ENCODE measurements around the gene TMEM205. TPM values are rescaled to one million over a fixed set of nuclear protein-coding genes. Genes with fewer than 3 reads are reported as not detected.

Gene TMEM205
- total and polyA plus RNA-seq, 2 of the 13 experiments (the other 11 are each of a cell fraction or from before 2014, with no cell fraction given), result 45.5 to 98.7 TPM

DNA sequence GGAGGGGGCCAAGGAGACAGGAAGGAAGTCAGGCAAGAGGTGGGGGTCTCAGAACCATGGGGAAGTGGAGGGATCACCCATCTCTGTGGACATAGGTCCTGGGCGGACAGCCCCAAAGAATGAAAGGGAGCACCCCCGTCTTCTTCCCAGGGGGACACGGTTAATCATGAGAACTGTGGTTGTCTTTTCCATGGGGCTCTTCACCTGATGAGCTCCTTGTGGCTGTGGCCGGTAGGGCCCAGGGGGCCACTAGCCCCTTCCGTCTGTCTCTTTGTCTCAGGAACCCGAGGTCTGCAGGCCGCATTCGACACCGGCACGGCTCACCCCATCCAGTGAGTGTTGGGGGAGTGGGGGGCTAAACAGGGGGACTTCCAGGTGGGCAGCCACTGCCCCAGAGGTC lies 17.8 kb upstream of the TMEM205 start:
- BruUV-seq (replicated peaks), result no TSS peak
- H3K79me2 ChIP-seq (ENCODE audit: insufficient read depth, low read length), result no peaks in the 10 kb centered on the region
- no peak overlapping the region for H3K27ac ChIP-seq (ENCODE audit: extremely low read length, insufficient read depth, low read length)
- no peak overlapping the region for H2AFZ ChIP-seq (ENCODE audit: low read length)
- H4K20me1 ChIP-seq (ENCODE audit: insufficient read depth, low read length), result no peaks in the 10 kb centered on the region
- no peaks in the 10 kb centered on the region for H3K27me3 ChIP-seq (ENCODE audit: control insufficient read depth in 1 of 2, insufficient read depth in 2 of 2, low read length in 2 of 2)
- DNase-seq (ENCODE audit: low spot score), result no peak
- H3K4me3 ChIP-seq (replicated peaks in 1 of 3; ENCODE audit: insufficient read depth in 1 of 3, low read depth in 2 of 3, low read length in 3 of 3), result no peak overlapping the region
- no peak overlapping the region for H3K9ac ChIP-seq (ENCODE audit: insufficient read depth, low read depth, low read length)
- no peak overlapping the region for H3K4me2 ChIP-seq (ENCODE audit: low read depth, low read length)
- CTCF ChIA-PET (ENCODE audit: low intra/inter-chr PET ratio, low total read pairs), result no interaction called here
- intact Hi-C loops (cut with micrococcal nuclease; ENCODE audit: unreplicated experiment) (no loop called here), in situ Hi-C loops (cut with HindIII; ENCODE audit: extremely low pct_ligation_motif_present, low pct_unique_long_range_greater_than_20kb) (no loop called here)
- 93% methylated on average over 7 of the region's 10 CpGs for WGBS (ENCODE audit: low lambda C conversion rate)
- H3K4me1 ChIP-seq (ENCODE audit: insufficient read depth, low read length), result 0 out of 2 replicates have a peak, but pooled peaks cover 4% of the 10 kb centered on the region
- TF ChIP-seq DNMT1 (CRISPR knock-in tag; IDR thresholded peaks at IDR 0.05) (no peak), HOXD1 (CRISPR knock-in tag; IDR thresholded peaks at IDR 0.05) (no peak), HOMEZ (CRISPR knock-in tag; IDR thresholded peaks at IDR 0.05; ENCODE audit: low read depth) (no peak)
- no peak for FAIRE-seq
- H3K9me3 ChIP-seq (ENCODE audit: low read length), result no peaks in the 10 kb centered on the region
- ATAC-seq, result no peak
- POLR2A ChIA-PET, result interaction anchor here (1.7 kb wide), 1 partner anchor 11 kb away, joined by 4 read pairs; no protein-coding TSS in a partner anchor
- H3K36me3 ChIP-seq (replicated peaks in 1 of 2; ENCODE audit: control insufficient read depth in 1 of 2, insufficient read depth in 2 of 2, low read length in 2 of 2), result peaks cover 5 to 6% of the 10 kb centered on the region in 2 experiments; a peak in 3 of 5 replicates

- 93% methylated on average over 26 of the region's 35 CpGs for WGBS (ENCODE audit: low lambda C conversion rate)
- POLR2A ChIA-PET, result interaction anchor here (1.1 to 1.7 kb wide), 2 partner anchors 13 kb away, joined by 4 to 5 read pairs; partner anchors contain the start of gene SWSAP1
- H3K9me3 ChIP-seq (ENCODE audit: low read length), result no peaks in the 10 kb centered on the region
- BruUV-seq (replicated peaks), result no TSS peak
- TF ChIP-seq NFKB2 (CRISPR knock-in tag; IDR thresholded peaks at IDR 0.05; ENCODE audit: borderline replicate concordance), result no peak
- TF ChIP-seq ZNF768 (CRISPR knock-in tag; IDR thresholded peaks at IDR 0.05), result 0 out of 2 replicates have a peak, but pooled peaks have one; percentile 19
- TF ChIP-seq AGO2 (optimal IDR thresholded peaks at IDR 0.05; ENCODE audit: low read depth, low read length), result peak; percentile 26
- TF ChIP-seq, protein P1, sequence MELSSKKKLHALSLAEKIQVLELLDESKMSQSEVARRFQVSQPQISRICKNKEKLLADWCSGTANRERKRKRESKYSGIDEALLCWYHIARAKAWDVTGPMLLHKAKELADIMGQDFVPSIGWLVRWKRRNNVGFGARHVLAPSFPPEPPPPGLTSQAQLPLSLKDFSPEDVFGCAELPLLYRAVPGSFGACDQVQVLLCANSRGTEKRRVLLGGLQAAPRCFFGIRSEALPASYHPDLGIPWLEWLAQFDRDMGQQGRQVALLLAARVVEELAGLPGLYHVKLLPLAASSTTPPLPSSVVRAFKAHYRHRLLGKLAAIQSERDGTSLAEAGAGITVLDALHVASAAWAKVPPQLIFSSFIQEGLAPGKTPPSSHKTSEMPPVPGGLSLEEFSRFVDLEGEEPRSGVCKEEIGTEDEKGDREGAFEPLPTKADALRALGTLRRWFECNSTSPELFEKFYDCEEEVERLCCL (CRISPR knock-in tag; IDR thresholded peaks at IDR 0.05; ENCODE audit: borderline replicate concordance), result no peak
- H3K4me2 ChIP-seq (ENCODE audit: low read depth, low read length), result no peak overlapping the region
- no peaks in the 10 kb centered on the region for H3K4me1 ChIP-seq (ENCODE audit: insufficient read depth, low read length)
- in situ Hi-C loops (cut with HindIII; ENCODE audit: extremely low pct_ligation_motif_present, low pct_unique_long_range_greater_than_20kb), result no loop called here
- no peaks in the 10 kb centered on the region for H4K20me1 ChIP-seq (ENCODE audit: insufficient read depth, low read length)
- intact Hi-C loops (cut with micrococcal nuclease; ENCODE audit: unreplicated experiment), result no loop called here
- H3K27ac ChIP-seq (ENCODE audit: extremely low read length, insufficient read depth, low read length), result no peak overlapping the region
- ATAC-seq (no peak), FAIRE-seq (no peak), DNase-seq (ENCODE audit: low spot score) (no peak)
- H3K4me3 ChIP-seq (replicated peaks in 1 of 3; ENCODE audit: insufficient read depth in 1 of 3, low read depth in 2 of 3, low read length in 3 of 3), result no peak overlapping the region
- peaks cover 0 to 5% of the 10 kb centered on the region in 2 experiments; a peak in 3 of 5 replicates for H3K36me3 ChIP-seq (replicated peaks in 1 of 2; ENCODE audit: control insufficient read depth in 1 of 2, insufficient read depth in 2 of 2, low read length in 2 of 2)
- no peak overlapping the region for H2AFZ ChIP-seq (ENCODE audit: low read length)
- CTCF ChIA-PET (ENCODE audit: low intra/inter-chr PET ratio, low total read pairs), result no interaction called here
- H3K9ac ChIP-seq (ENCODE audit: insufficient read depth, low read depth, low read length), result no peak overlapping the region
- H3K79me2 ChIP-seq (ENCODE audit: insufficient read depth, low read length), result no peaks in the 10 kb centered on the region
- H3K27me3 ChIP-seq (ENCODE audit: control insufficient read depth in 1 of 2, insufficient read depth in 2 of 2, low read length in 2 of 2), result no peaks in the 10 kb centered on the region
Observed at GRCh38 chr19:11361771-11362731, 16.0 kb upstream of the TMEM205 start.
